Hepatocyte (in vitro differentiated cells): Measurements from ENCODE around the gene UROD. TPM values are rescaled to one million over a fixed set of nuclear protein-coding genes. Genes with fewer than 3 reads are reported as not detected.

Source experiments
- DNase-seq: peaks from one replicate; pipeline ENCODE4 v3.0.0-alpha.2; 2016; ENCODE audit warnings: low spot score
- H2AFZ ChIP-seq: fragments of 200-600 bp; sonication (generic); 2 replicates; pipeline ENCODE4 v1.6.0; 2016; ENCODE audit warnings: antibody characterized with exemption, mild to moderate bottlenecking
- H3K27ac ChIP-seq: fragments of 200-600 bp; sonication (generic); 2 replicates; pipeline ENCODE4 v1.5.1; 2016; ENCODE audit warnings: mild to moderate bottlenecking
- H3K27me3 ChIP-seq: fragments of 200-600 bp; sonication (generic); 2 replicates; pipeline ENCODE4 v1.6.1; 2016
- H3K36me3 ChIP-seq: fragments of 200-600 bp; sonication (generic); replicated peaks from 2 replicates; pipeline ENCODE4 v1.5.1; 2016; ENCODE audit warnings: low read depth; ENCODE audit not compliant: insufficient read depth
- H3K4me1 ChIP-seq: fragments of 200-600 bp; sonication (generic); 2 replicates; pipeline ENCODE4 v1.5.1; 2016; ENCODE audit warnings: mild to moderate bottlenecking, moderate library complexity; ENCODE audit not compliant: insufficient read depth
- H3K4me2 ChIP-seq: fragments of 200-600 bp; sonication (generic); 2 replicates; pipeline ENCODE4 v1.6.0; 2016
- H3K4me3 ChIP-seq: fragments of 200-600 bp; sonication (generic); 2 replicates; pipeline ENCODE4 v1.5.1; 2016; ENCODE audit warnings: mild to moderate bottlenecking
- H3K79me2 ChIP-seq: fragments of 200-600 bp; sonication (generic); 2 replicates; pipeline ENCODE4 v1.6.0; 2017; ENCODE audit warnings: mild to moderate bottlenecking
- H3K9me2 ChIP-seq: fragments of 200-600 bp; sonication (generic); replicated peaks from 2 replicates; pipeline ENCODE4 v1.6.0; 2017; ENCODE audit warnings: mild to moderate bottlenecking; ENCODE audit not compliant: insufficient read depth
- H3K9me3 ChIP-seq: fragments of 200-600 bp; sonication (generic); 2 replicates; pipeline ENCODE4 v1.5.1; 2016; ENCODE audit warnings: low read depth, mild to moderate bottlenecking
- H4K20me1 ChIP-seq: fragments of 200-600 bp; sonication (generic); 2 replicates; pipeline ENCODE4 v1.6.0; 2016; ENCODE audit warnings: mild to moderate bottlenecking; ENCODE audit not compliant: insufficient read depth, poor library complexity, severe bottlenecking
- EZH2 ChIP-seq: fragments of 200-600 bp; sonication (generic); IDR thresholded peaks from 2 replicates; pipeline ENCODE4 v1.6.1; 2016; ENCODE audit warnings: antibody characterized with exemption, mild to moderate bottlenecking, borderline replicate concordance
- EZH2phosphoT487 ChIP-seq: fragments of 200-600 bp; sonication (generic); IDR thresholded peaks from one replicate; pipeline ENCODE4 v1.6.1; 2018; ENCODE audit warnings: antibody characterized with exemption, mild to moderate bottlenecking, low read depth, moderate library complexity; ENCODE audit not compliant: unreplicated experiment, severe bottlenecking
- WGBS: methylation state at CpG from one replicate; pipeline ENCODE4 v1.1.6; 2016; ENCODE audit warnings: low lambda C conversion rate; ENCODE audit errors: missing lambda C conversion rate; 5-methylcytosine and 5-hydroxymethylcytosine counted together
- polyA plus RNA-seq: library from polyadenylated mRNA; unstranded; fragments of >200 nt; fragmentation: Nextera tagmentation; extraction: Ambion mirVana; gene quantifications from 2 replicates; pipeline ENCODE4 v1.2.1, GENCODE V29; 2016
- total RNA-seq: library from RNA; depleted of rRNA; stranded (reverse); fragments of >200 nt; gene quantifications from 2 replicates; pipeline ENCODE4 v1.2.3, GENCODE V29; 2014
- TF ChIP-seq, protein P1 (sequence below): fragments of 200-600 bp; sonication (generic); IDR thresholded peaks from 2 replicates; pipeline ENCODE4 v1.5.1; 2016; ENCODE audit warnings: antibody characterized with exemption, mild to moderate bottlenecking; ENCODE audit not compliant: poor library complexity

The UROD gene
- total and polyA plus RNA-seq, 2 experiments from 2014 or later: 91.8 to 152 TPM

DNA sequence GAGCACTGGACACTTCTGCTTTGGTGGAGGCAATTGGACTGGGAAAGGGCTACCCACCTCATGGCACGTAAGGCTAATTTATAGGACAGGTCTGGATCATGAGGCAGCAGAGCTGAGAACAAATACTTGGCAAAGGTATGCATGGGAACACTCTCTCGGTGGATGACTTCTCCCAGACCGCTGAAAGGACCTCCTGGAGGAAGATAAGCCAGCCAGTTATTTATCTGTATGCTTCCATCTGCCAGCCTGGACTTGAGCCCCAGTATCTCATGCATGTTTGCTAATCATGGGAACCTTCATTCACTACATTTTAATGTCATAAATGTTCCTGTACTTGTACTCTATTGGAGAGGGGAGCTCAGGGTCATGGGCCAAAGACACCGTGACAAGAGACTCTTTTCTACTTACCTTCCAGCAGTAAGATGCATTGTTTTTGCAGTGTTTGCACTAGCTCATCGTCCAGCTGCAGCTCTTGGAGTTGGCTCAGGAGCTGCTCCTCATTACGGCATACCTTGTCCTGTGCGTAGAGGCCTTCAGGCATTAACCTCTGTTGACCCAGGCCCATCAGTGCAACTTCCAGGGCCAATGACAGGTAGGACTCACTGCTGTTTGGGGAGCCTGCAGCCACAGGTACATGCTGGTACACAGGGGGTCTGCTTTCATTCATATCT is 23.7 kb downstream of the UROD start:
- Histone ChIP-seq H3K9me2 (no peaks in the 10 kb centered on the region), H3K36me3 (no peaks in the 10 kb centered on the region), H4K20me1 (no peaks in the 10 kb centered on the region), H3K27me3 (no peaks in the 10 kb centered on the region), H3K4me1 (peaks cover 4% of the 10 kb centered on the region), H3K9me3 (no peaks in the 10 kb centered on the region), H2AFZ (no peak overlapping the region), H3K4me2 (no peak overlapping the region), H3K27ac (no peak overlapping the region), H3K4me3 (no peak overlapping the region), H3K79me2 (no peaks in the 10 kb centered on the region)
- DNase-seq: no peak
- TF ChIP-seq EZH2phosphoT487: no peak
- TF ChIP-seq, protein P1, sequence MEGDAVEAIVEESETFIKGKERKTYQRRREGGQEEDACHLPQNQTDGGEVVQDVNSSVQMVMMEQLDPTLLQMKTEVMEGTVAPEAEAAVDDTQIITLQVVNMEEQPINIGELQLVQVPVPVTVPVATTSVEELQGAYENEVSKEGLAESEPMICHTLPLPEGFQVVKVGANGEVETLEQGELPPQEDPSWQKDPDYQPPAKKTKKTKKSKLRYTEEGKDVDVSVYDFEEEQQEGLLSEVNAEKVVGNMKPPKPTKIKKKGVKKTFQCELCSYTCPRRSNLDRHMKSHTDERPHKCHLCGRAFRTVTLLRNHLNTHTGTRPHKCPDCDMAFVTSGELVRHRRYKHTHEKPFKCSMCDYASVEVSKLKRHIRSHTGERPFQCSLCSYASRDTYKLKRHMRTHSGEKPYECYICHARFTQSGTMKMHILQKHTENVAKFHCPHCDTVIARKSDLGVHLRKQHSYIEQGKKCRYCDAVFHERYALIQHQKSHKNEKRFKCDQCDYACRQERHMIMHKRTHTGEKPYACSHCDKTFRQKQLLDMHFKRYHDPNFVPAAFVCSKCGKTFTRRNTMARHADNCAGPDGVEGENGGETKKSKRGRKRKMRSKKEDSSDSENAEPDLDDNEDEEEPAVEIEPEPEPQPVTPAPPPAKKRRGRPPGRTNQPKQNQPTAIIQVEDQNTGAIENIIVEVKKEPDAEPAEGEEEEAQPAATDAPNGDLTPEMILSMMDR: no peak
- no peak for TF ChIP-seq EZH2
- 74% methylated on average over 7 of the region's 7 CpGs for WGBS

DNA sequence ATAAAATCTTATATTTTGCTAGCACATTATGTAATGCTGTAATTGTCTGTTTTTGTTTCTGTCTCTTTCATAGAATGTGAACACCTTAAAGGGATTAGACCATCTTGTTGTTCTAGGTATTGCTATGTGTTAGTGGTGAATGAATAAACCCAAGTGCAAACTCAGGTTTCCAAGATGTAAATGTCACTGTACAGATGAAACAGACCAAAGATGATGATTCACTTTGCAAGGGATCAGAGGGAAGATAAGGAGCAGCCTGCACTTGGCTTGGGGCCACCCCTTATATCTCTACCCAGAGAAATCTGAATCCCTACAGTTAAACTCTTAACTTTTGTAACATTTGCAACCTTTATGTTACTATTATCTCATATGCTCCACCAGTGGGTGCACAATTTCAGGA is 25.4 kb downstream of the UROD start:
- Histone ChIP-seq H3K4me2 (peak overlapping the region; percentile 6), H4K20me1 (no peaks in the 10 kb centered on the region), H2AFZ (no peak overlapping the region), H3K9me2 (no peaks in the 10 kb centered on the region), H3K27me3 (no peaks in the 10 kb centered on the region), H3K4me1 (peaks cover 4% of the 10 kb centered on the region), H3K9me3 (no peaks in the 10 kb centered on the region), H3K79me2 (no peaks in the 10 kb centered on the region), H3K36me3 (no peaks in the 10 kb centered on the region), H3K4me3 (no peak overlapping the region), H3K27ac (no peak overlapping the region)
- TF ChIP-seq, protein P1: no peak
- TF ChIP-seq EZH2 (no peak), EZH2phosphoT487 (no peak)
- peak; percentile 44 for DNase-seq

DNA sequence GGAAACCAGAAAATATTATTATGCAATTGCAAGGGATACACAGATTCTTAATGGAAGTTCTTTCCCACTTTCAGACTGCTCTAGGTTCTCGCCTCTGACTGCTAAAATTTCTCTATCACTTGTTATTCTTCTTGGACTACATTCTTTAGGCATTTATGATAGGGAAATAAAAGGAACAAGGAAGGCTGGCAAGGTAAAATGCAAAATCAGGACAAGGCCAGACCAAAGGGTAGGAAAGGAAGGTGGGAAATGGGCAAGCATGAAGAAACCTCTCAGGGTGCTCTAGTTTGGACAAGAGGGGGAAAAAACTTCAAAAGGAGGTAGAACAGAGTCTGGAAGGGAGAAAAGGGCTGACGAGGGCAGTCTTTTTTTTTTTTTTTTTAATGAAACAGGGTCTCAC is 26.2 kb downstream of the UROD start:
- 85% methylated on average over 2 of the region's 2 CpGs for WGBS

More for the DNA sequence above, 26.2 kb downstream of the UROD start:
- no peak overlapping the region for H2AFZ ChIP-seq
- no peaks in the 10 kb centered on the region for H3K79me2 ChIP-seq
- H3K4me2 ChIP-seq: peak overlapping the region; percentile 6
- H4K20me1 ChIP-seq: no peaks in the 10 kb centered on the region
- no peaks in the 10 kb centered on the region for H3K36me3 ChIP-seq
- DNase-seq: no peak
- H3K4me1 ChIP-seq: peaks cover 4% of the 10 kb centered on the region
- no peaks in the 10 kb centered on the region for H3K27me3 ChIP-seq
- no peaks in the 10 kb centered on the region for H3K9me2 ChIP-seq
- H3K4me3 ChIP-seq: no peak overlapping the region
- H3K9me3 ChIP-seq: no peaks in the 10 kb centered on the region
- TF ChIP-seq, protein P1: no peak
- TF ChIP-seq EZH2phosphoT487 (no peak), EZH2 (no peak)
- H3K27ac ChIP-seq: no peak overlapping the region
